Dermis microvascular lymphatic vessel endothelial cell (primary cell): Measurements from ENCODE around the gene PARM1. TPM values are rescaled to one million over a fixed set of nuclear protein-coding genes. Genes with fewer than 3 reads are reported as not detected.

Experiments used
- DNase-seq, 2 donors: peaks; one replicate each; pipeline versions ENCODE4 v3.0.0 to v3.0.0-alpha.2; 2010; ENCODE audit warnings: low read depth in 2 of 2
- total RNA-seq: library from RNA; depleted of rRNA; stranded (reverse); fragments of >200 nt; gene quantifications from 2 replicates; pipeline ENCODE4 v1.2.1, GENCODE V29; 2014

The PARM1 gene, protein sequence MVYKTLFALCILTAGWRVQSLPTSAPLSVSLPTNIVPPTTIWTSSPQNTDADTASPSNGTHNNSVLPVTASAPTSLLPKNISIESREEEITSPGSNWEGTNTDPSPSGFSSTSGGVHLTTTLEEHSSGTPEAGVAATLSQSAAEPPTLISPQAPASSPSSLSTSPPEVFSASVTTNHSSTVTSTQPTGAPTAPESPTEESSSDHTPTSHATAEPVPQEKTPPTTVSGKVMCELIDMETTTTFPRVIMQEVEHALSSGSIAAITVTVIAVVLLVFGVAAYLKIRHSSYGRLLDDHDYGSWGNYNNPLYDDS
- 0.13 TPM in 1 of 2 replicates, not detected in the other for total RNA-seq

DNA sequence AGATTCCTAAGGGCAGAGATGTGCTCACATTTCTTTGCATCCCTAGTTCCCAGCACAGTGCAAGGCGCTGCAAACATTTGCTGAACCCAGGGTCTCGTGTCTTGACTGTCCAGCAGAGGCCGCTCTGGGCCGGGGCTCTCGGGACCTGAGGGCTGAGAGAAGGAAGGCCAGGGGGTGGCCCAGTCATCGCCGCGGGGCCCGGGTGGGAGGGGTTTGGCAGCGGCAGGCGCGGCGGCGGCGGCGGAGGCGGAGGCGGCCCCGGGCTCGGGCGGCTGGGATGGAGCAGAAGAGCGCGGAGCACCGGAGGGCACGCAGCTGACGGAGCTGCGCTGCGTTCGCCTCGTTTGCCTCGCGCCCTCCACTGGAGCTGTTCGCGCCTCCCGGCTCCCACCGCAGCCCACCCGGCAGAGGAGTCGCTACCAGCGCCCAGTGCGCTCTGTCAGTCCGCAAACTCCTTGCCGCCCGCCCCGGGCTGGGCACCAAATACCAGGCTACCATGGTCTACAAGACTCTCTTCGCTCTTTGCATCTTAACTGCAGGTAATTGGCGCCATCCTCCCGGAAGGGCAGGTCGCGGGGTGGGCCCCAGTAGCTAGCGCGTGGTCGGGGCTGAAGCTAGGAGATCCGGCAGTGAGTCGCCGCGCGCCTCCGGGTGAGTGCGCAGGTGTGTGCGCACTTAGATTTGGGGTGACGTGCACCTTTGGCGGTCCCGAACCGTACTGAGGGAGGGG is at the start of gene PARM1:
TSS of gene PARM1 (plus strand) at position 285 of the 730 bp plus-strand sequence. CDS start at position 497, 212 bp downstream.
- peak; percentile 26 to 80 for DNase-seq

- DNase-seq: no peak
Observed at GRCh38 chr4:74884266-74884665, 48.6 kb upstream of the PARM1 start.

GRCh38 chr4:74886484-74886883 is 46.4 kb upstream of the PARM1 start:
- DNase-seq: peak in 1 of 2 donors; percentile 84

DNA sequence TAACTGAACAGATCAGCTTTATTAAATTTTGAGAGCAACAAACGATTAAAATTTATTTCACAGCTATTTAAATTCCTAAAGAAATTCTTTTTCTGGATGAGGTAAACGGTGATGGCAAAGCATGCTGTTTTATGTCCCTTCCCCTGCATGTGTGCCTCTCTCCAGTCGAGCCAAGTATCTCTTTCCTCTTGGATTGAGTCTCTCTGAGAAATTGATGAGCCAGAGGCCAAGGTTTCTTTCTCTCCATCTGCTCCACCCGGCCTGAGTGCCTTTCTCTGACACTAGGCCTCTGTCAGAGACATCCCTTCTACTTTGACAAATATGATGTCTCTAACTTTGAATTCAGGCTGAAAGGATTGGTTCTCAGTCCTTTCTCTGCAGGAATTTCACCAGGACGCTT is 42.6 kb upstream of the PARM1 start:
- DNase-seq: no peak

- no peak for DNase-seq
Observed at GRCh38 chr4:74891037-74891436, 41.9 kb upstream of the PARM1 start.

DNA sequence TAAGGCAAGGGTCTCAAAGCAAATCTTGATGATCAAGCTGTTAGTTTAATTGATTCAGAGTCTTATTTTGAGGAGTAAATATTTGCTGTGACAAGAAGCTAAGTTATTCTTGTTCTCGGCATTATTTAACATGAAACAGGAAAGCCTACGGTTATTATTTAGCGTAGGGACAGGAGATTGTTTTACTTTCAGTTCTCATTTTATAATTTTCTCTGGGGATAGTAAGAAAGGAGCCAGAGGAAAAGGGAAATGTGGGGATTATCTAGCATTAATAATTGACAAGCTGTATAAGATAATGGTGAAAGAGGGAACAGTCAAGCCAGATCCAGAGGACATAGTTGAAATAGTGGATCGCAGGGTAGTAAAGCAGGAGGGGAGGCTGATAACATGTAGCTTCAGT is 39.7 kb upstream of the PARM1 start:
- no peak for DNase-seq

DNA sequence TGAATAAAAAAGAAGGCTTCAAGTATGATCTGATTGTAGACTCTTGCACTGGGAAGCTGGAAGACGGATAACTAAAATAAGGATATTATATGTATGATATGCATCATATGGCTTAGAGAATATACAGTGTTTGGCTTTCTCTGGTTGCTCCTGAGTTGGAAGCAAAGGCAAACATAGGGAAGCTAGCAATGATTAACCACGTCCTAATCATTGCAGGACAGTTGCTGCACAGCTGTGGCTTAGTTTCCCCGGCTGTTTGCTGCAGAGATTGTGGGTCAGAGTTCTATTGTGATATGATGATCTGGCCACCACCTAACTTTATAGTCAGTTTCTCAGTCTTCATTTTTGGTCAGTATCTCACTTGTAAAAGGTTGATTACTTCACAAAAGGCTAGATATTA is 36.3 kb upstream of the PARM1 start:
- DNase-seq: no peak

DNA sequence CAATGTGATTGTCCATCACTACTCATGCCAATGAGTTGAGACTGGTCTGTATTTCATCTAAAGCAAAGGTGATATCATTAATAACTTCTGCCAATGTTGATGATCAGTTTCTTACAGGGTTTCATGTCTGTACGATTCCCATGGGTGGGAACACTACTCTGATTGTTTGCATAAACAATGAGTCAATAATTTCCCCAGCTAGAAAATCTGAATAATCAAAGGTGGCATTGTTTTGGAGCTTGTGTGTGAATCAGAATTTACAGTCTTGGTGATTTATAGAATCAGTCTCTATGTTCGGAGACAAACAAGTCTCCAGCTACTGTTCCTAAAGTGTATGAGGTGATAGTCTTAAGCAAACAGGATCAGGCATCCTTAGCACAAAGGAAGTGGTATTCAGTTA is 35.5 kb upstream of the PARM1 start:
- DNase-seq: no peak

DNA sequence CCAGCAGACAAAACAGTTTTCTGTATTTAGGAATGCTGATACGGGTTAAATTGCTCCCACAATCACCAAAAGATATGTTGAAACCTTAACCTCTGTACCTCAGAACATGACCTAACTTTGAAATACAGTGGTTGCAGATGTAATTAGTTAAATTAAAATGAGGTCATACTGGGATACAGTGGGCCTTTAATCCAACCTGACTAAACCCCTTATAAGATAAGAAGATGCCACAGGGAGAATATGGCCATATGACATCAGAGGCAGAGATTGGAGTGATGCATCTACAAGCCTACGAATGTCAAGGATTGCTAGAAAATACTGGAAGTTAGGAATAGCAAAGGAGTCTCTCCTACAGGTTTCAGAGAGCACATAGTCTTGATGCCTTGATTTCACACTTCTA is 32.1 kb upstream of the PARM1 start:
- no peak for DNase-seq

GRCh38 chr4:74904509-74905065 is 28.3 kb upstream of the PARM1 start:
- no peak for DNase-seq

DNA sequence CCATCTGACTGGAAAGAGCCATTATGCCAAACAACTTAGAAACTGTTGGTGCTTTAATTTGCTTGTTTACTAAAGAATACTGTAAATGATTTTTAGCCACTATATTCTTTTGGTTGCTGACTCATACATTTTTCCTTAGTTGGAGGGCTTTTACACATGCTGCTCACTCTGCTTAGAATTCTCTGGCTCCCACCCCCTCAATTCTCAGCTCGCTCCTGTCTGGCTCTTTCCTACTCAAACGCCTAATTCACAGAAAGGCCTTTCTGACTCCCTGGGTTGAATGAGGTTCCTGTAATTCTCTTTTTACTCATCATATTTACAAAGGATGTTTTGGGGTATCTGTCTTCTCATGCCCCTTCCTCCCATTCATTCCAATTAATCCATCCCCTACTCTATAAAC is 26.1 kb upstream of the PARM1 start:
- DNase-seq: no peak

GRCh38 chr4:74919783-74920182 is 13.1 kb upstream of the PARM1 start:
- no peak for DNase-seq

GRCh38 chr4:74920704-74921103 is 12.2 kb upstream of the PARM1 start:
- DNase-seq: no peak

DNA sequence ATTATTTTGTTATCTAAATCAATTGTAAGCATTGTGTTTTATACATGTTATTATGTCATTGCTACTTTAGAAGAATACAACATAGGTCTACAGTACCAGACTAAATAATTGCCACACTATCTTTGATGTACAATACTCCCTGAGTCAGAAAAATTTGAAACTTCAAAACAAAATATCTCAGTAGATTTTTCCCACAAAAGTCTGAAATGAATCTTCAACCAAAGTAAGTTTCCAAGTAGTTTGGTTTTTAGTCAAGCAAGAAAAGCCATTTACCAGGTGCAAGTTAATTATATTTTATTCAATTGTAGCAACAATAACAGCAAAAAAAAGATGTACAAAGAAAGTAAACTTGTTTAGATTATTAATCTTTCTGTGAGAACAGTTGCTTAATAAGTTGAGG is 11.4 kb upstream of the PARM1 start:
- no peak for DNase-seq

GRCh38 chr4:74926007-74926406 is 6.9 kb upstream of the PARM1 start:
- no peak for DNase-seq

- no peak for DNase-seq
Observed at GRCh38 chr4:74930162-74930561, 2.8 kb upstream of the PARM1 start.

GRCh38 chr4:74931376-74931775 is 1.5 kb upstream of the PARM1 start:
- DNase-seq: no peak

DNA sequence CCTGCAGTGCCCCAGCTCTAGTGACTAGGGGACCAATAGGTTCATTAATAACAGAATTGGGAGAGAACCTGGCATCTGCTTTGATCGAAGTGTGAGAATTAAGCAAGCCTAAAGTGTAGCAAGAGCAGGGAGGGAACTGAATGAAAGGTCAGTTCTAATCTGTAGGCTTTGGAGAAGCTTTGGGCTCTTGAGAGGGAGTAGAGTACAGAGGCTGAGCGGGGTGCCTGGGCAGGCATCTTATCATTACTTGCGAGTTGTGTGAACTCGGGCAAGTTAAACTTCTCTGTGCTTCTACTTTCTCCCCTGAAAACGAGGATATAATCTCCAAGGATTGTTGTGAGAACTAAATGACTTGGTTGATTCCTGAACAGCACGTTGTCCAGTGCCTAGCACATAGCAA is 906 bp upstream of the PARM1 start:
- no peak for DNase-seq

- no peak for DNase-seq
Observed at GRCh38 chr4:74933562-74934015, 673 bp downstream of the PARM1 start.

DNA sequence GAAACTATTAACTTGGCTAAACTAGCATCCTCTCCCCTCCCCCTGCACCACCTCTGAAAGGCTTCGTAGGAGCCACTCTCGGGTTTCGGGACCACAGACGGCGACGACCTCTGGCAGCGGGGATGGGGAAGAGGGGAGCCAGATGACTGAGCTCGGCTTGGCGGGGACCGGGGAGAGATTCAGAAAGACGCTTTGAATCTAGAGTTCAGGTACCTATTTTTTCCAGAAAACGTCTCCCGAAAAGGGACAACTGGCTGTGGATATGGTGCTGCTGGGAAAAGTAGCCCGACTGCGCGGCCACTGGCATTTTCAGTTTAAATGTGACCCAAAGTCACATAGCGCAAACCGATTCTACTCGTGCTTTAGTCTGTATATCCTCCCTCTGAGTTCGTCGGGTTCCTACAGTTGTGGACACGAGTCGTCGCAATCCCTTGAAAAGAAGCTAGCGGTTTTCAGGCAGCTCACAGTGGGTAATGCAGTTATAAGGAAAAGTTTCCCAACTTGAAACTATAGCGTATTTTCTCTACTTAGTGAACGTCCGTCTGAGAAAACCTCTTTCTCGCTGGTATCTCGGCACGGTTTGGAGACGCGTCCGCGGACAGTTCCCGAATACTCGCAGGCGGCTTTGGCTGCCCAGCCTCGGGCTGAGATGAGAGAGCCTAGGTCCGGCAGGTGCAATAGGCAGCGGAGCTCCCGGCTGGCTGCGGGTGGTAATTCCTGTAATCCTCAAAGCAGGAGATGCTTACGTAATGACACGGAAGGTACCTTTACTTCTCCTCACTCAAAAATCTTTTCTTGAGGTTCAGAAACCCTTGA is 1.3 kb downstream of the PARM1 start:
- peak in 1 of 2 donors; percentile 20 for DNase-seq

DNA sequence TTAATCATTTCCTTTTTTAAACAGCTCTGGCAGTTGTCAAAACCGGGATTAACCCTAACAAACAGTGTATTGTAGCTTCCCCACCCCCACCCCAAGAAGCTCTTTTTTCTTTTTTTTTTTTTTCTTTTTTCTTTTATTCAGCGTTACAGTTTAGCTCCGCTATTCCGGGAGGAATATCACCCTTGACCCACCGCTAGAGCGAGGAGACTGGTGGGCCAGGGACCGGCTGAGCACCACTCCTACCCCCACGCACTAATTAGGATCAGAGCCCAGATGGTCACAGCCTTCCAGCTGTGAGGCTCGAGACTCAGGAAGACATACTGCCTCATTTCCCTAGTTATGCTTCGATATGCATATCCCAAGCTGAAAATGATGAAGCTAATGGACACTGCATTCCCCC is 2.0 kb downstream of the PARM1 start:
- no peak for DNase-seq

- DNase-seq: no peak
Observed at GRCh38 chr4:74941123-74941522, 8.2 kb downstream of the PARM1 start.
